Left lung (tissue), 10 donors: ENCODE data around the gene CCL4. TPM values are rescaled to one million over a fixed set of nuclear protein-coding genes. Genes with fewer than 3 reads are reported as not detected.
"Not testable (repeated sequence)": the region's sequence is repeated elsewhere in the genome, so short reads cannot be mapped to it uniquely, and the experiment has no call there.

Source experiments
- ATAC-seq: fragments of 200-7000 bp; cut with Tn5 transposase; one replicate; pipeline ENCODE4 v1.9.1; 2020; ENCODE audit warnings: moderate library complexity
- DNase-seq, 4 donors: peaks; one replicate each; pipeline ENCODE4 v3.0.0-alpha.2; 2013 to 2020
- H3K27ac ChIP-seq, 2 donors: fragments of 200-600 bp; sonication (generic) in 1 of 2; one replicate each; pipeline versions ENCODE4 v1.5.0 to v1.8.0; 2020 to 2021
- H3K27me3 ChIP-seq, 2 donors: fragments of 200-600 bp; sonication (generic) in 1 of 2; one replicate each; pipeline versions ENCODE4 v1.5.0 to v1.8.0; 2020 to 2021
- H3K36me3 ChIP-seq, 2 donors: fragments of 200-600 bp; sonication (generic) in 1 of 2; one replicate each; pipeline versions ENCODE4 v1.5.0 to v1.8.0; 2020 to 2021
- H3K4me1 ChIP-seq, 2 donors: fragments of 200-600 bp; one replicate each; pipeline ENCODE4 v1.8.0; 2021
- H3K4me3 ChIP-seq, 2 donors: fragments of 200-600 bp; sonication (generic) in 1 of 2; one replicate each; pipeline versions ENCODE4 v1.5.0 to v1.8.0; 2020 to 2021; ENCODE audit warnings: mild to moderate bottlenecking in 1 of 2
- H3K9me3 ChIP-seq, 2 donors: fragments of 200-600 bp; sonication (generic) in 1 of 2; one replicate each; pipeline versions ENCODE4 v1.5.0 to v1.8.0; 2020 to 2021
- CTCF ChIP-seq, 2 donors: fragments of 200-600 bp; sonication (generic) in 1 of 2; IDR thresholded peaks; one replicate each; pipeline versions ENCODE4 v1.5.0 to v1.8.0; 2021; ENCODE audit warnings: antibody characterized with exemption in 2 of 2
- intact Hi-C, 2 donors: fragments of 100-400 bp; cut with DNase I; formaldehyde crosslinking; loops; one replicate each; pipeline versions ENCODE4 v1.11.2 to v1.14.2; 2022
- polyA plus RNA-seq, 6 donors: library from polyadenylated mRNA; unstranded; fragments of 120-200 nt; gene quantifications; one replicate each; pipeline ENCODE4 v1.2.1, GENCODE V29; 2013; ENCODE audit not compliant: insufficient read length in 6 of 6
- total RNA-seq, 2 donors: library from RNA; stranded (reverse); fragmentation: NEBNext Ultra II Directional; extraction: Animal tissue kit (Norgen Biotek cat#: 25700); gene quantifications; one replicate each; pipeline ENCODE4 v1.2.1, GENCODE V29; 2021
- donor health status: DM: no; HTN: yes; CAD: no.
- donor health status: DM: no; HTN: no; CAD: no.

The CCL4 gene
- total and polyA plus RNA-seq, 8 donors: 0.72 to 62.0 (median 6.6) TPM

GRCh38 chr17:36085765-36086164 is 17.9 kb upstream of the CCL4 start:
- peak overlapping the region in 1 of 2 donors; percentile 60 for H3K27ac ChIP-seq
- no peaks in the 10 kb centered on the region for H3K9me3 ChIP-seq
- TF ChIP-seq CTCF (IDR thresholded peaks at IDR 0.05): no peak
- peaks cover 3 to 60% of the 10 kb centered on the region in 2 donors for H3K4me1 ChIP-seq
- H3K36me3 ChIP-seq: no peaks in the 10 kb centered on the region
- intact Hi-C loops: no loop called here
- no peaks in the 10 kb centered on the region for H3K27me3 ChIP-seq
- peak in 1 of 4 donors; percentile 31 for DNase-seq
- no peak overlapping the region for H3K4me3 ChIP-seq
- ATAC-seq: peak; percentile 60

GRCh38 chr17:36086791-36087190 is 16.8 kb upstream of the CCL4 start:
- no peaks in the 10 kb centered on the region for H3K9me3 ChIP-seq
- no peaks in the 10 kb centered on the region for H3K27me3 ChIP-seq
- DNase-seq: no peak
- no peak overlapping the region for H3K27ac ChIP-seq
- no peaks in the 10 kb centered on the region for H3K36me3 ChIP-seq
- intact Hi-C loops: no loop called here
- no peak for TF ChIP-seq CTCF (IDR thresholded peaks at IDR 0.05)
- peaks cover 3 to 61% of the 10 kb centered on the region in 2 donors for H3K4me1 ChIP-seq
- no peak overlapping the region for H3K4me3 ChIP-seq
- no peak for ATAC-seq

GRCh38 chr17:36087471-36087870 is 16.2 kb upstream of the CCL4 start:
- H3K4me3 ChIP-seq: not testable (repeated sequence)
- peak; percentile 7 for ATAC-seq

GRCh38 chr17:36087897-36088572 is 15.6 kb upstream of the CCL4 start:
- Histone ChIP-seq H3K4me3 (peak overlapping the region in 1 of 2 donors; percentile 28), H3K4me1 (peaks cover 3 to 61% of the 10 kb centered on the region in 2 donors), H3K27ac (peak overlapping the region in 1 of 2 donors; percentile 59)
- intact Hi-C loops, H3K36me3 ChIP-seq, H3K27me3 ChIP-seq, DNase-seq, H3K9me3 ChIP-seq, ATAC-seq: not testable (repeated sequence)

More at GRCh38 chr17:36087471-36087870, 16.2 kb upstream of the CCL4 start:
- H3K27ac ChIP-seq, DNase-seq, H3K9me3 ChIP-seq, H3K27me3 ChIP-seq, H3K36me3 ChIP-seq, intact Hi-C loops: not testable (repeated sequence)
- peaks cover 3 to 64% of the 10 kb centered on the region in 2 donors for H3K4me1 ChIP-seq

GRCh38 chr17:36088670-36089338 is 14.8 kb upstream of the CCL4 start:
- intact Hi-C loops: no loop called here
- no peak for ATAC-seq
- H3K27ac ChIP-seq: peak overlapping the region in 1 of 2 donors; percentile 59

More at GRCh38 chr17:36088670-36089338, 14.8 kb upstream of the CCL4 start:
- no peaks in the 10 kb centered on the region for H3K9me3 ChIP-seq
- peak overlapping the region in 1 of 2 donors; percentile 28 for H3K4me3 ChIP-seq
- TF ChIP-seq CTCF (IDR thresholded peaks at IDR 0.05): no peak
- H3K27me3 ChIP-seq: no peaks in the 10 kb centered on the region
- peaks cover 3 to 57% of the 10 kb centered on the region in 2 donors for H3K4me1 ChIP-seq
- no peak for DNase-seq
- H3K36me3 ChIP-seq: no peaks in the 10 kb centered on the region
